ENCODE measurements around the gene MAP3K13. TPM values are rescaled to one million over a fixed set of nuclear protein-coding genes. Genes with fewer than 3 reads are reported as not detected.

The MAP3K13 gene
- total and polyA plus RNA-seq, 2 of the 13 experiments (the other 11 are each of a cell fraction or from before 2014, with no cell fraction given), result 24.2 to 26.5 TPM

DNA sequence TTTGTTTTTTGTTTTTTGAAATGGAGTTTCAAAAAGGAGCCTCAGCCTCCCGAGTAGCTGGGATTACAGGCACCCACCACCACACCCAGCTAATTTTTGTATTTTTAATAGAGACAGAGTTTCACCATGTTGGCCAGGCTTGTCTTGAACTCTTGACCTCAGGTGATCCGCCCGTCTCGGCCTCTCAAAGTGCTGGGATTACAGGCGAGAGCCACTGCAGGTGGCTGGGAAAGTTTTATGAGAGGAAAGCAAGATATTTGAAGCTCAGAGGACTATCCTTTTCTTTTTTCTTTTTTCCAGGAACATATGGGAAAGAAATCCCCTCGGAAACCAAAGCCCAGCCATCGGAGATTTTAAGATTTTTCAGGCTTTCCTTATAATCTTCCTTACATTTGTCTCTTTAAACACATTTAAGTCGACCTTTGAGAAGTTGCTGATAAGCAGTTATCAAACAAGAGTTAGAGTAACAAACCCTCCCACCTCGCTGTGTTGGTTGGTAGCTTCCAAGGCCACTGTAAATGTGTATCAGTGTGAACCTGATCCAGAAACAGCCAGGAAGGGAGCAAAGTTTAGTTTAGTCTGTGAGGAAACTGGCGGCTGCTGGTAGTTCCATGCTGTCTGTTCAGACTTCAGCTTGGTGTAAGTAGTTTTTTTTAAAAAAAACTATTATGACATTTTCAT is 34.5 kb upstream of the MAP3K13 start (continued):
- TF ChIP-seq NFKB2 (CRISPR knock-in tag; IDR thresholded peaks at IDR 0.05; ENCODE audit: borderline replicate concordance), result no peak
- peak; percentile 52; the same call in 1 of the 2 replicates for TF ChIP-seq ZNF501 (CRISPR knock-in tag; IDR thresholded peaks at IDR 0.05)
- TF ChIP-seq, protein P1, sequence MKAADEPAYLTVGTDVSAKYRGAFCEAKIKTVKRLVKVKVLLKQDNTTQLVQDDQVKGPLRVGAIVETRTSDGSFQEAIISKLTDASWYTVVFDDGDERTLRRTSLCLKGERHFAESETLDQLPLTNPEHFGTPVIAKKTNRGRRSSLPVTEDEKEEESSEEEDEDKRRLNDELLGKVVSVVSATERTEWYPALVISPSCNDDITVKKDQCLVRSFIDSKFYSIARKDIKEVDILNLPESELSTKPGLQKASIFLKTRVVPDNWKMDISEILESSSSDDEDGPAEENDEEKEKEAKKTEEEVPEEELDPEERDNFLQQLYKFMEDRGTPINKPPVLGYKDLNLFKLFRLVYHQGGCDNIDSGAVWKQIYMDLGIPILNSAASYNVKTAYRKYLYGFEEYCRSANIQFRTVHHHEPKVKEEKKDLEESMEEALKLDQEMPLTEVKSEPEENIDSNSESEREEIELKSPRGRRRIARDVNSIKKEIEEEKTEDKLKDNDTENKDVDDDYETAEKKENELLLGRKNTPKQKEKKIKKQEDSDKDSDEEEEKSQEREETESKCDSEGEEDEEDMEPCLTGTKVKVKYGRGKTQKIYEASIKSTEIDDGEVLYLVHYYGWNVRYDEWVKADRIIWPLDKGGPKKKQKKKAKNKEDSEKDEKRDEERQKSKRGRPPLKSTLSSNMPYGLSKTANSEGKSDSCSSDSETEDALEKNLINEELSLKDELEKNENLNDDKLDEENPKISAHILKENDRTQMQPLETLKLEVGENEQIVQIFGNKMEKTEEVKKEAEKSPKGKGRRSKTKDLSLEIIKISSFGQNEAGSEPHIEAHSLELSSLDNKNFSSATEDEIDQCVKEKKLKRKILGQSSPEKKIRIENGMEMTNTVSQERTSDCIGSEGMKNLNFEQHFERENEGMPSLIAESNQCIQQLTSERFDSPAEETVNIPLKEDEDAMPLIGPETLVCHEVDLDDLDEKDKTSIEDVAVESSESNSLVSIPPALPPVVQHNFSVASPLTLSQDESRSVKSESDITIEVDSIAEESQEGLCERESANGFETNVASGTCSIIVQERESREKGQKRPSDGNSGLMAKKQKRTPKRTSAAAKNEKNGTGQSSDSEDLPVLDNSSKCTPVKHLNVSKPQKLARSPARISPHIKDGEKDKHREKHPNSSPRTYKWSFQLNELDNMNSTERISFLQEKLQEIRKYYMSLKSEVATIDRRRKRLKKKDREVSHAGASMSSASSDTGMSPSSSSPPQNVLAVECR (CRISPR knock-in tag; IDR thresholded peaks at IDR 0.05; ENCODE audit: borderline replicate concordance), result peak; percentile 51; the same call in 1 of the 2 replicates
- TF ChIP-seq ZNF282 (IDR thresholded peaks at IDR 0.05; ENCODE audit: partially characterized antibody), result no peak
- TF ChIP-seq FOXA3 (CRISPR knock-in tag; IDR thresholded peaks at IDR 0.05), result peak; percentile 67
- TF ChIP-seq ZSCAN22 (CRISPR knock-in tag; IDR thresholded peaks at IDR 0.05), result no peak
- peak; percentile 38; the same call in 1 of the 2 replicates for TF ChIP-seq MAFF (IDR thresholded peaks at IDR 0.05; ENCODE audit: low read depth, low read length)
- TF ChIP-seq, protein P2, sequence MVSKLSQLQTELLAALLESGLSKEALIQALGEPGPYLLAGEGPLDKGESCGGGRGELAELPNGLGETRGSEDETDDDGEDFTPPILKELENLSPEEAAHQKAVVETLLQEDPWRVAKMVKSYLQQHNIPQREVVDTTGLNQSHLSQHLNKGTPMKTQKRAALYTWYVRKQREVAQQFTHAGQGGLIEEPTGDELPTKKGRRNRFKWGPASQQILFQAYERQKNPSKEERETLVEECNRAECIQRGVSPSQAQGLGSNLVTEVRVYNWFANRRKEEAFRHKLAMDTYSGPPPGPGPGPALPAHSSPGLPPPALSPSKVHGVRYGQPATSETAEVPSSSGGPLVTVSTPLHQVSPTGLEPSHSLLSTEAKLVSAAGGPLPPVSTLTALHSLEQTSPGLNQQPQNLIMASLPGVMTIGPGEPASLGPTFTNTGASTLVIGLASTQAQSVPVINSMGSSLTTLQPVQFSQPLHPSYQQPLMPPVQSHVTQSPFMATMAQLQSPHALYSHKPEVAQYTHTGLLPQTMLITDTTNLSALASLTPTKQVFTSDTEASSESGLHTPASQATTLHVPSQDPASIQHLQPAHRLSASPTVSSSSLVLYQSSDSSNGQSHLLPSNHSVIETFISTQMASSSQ (IDR thresholded peaks at IDR 0.05; ENCODE audit: low read depth), result no peak
- TF ChIP-seq, protein P2 (CRISPR knock-in tag; IDR thresholded peaks at IDR 0.05; ENCODE audit: borderline replicate concordance), result no peak
- TF ChIP-seq ZSCAN29 (CRISPR knock-in tag; conservative IDR thresholded peaks at IDR 0.05), result no peak
- TF ChIP-seq PHF5A (CRISPR knock-in tag; IDR thresholded peaks at IDR 0.05; ENCODE audit: low read depth, unreplicated experiment), result no peak
- no peak for TF ChIP-seq SCMH1 (CRISPR knock-in tag; IDR thresholded peaks at IDR 0.05; ENCODE audit: borderline replicate concordance)
- no peak for TF ChIP-seq ZNF234 (CRISPR knock-in tag; conservative IDR thresholded peaks at IDR 0.05)
- TF ChIP-seq SMARCE1 (IDR thresholded peaks at IDR 0.05; ENCODE audit: borderline replicate concordance), result no peak
- no peak for TF ChIP-seq ZBTB7A (CRISPR knock-in tag; IDR thresholded peaks at IDR 0.05)
- TF ChIP-seq ZFP36 (IDR thresholded peaks at IDR 0.05; ENCODE audit: borderline replicate concordance, low read depth, low read length, partially characterized antibody), result no peak
- no peak for TF ChIP-seq MTA3 (CRISPR knock-in tag; IDR thresholded peaks at IDR 0.05)
- TF ChIP-seq, protein P3, sequence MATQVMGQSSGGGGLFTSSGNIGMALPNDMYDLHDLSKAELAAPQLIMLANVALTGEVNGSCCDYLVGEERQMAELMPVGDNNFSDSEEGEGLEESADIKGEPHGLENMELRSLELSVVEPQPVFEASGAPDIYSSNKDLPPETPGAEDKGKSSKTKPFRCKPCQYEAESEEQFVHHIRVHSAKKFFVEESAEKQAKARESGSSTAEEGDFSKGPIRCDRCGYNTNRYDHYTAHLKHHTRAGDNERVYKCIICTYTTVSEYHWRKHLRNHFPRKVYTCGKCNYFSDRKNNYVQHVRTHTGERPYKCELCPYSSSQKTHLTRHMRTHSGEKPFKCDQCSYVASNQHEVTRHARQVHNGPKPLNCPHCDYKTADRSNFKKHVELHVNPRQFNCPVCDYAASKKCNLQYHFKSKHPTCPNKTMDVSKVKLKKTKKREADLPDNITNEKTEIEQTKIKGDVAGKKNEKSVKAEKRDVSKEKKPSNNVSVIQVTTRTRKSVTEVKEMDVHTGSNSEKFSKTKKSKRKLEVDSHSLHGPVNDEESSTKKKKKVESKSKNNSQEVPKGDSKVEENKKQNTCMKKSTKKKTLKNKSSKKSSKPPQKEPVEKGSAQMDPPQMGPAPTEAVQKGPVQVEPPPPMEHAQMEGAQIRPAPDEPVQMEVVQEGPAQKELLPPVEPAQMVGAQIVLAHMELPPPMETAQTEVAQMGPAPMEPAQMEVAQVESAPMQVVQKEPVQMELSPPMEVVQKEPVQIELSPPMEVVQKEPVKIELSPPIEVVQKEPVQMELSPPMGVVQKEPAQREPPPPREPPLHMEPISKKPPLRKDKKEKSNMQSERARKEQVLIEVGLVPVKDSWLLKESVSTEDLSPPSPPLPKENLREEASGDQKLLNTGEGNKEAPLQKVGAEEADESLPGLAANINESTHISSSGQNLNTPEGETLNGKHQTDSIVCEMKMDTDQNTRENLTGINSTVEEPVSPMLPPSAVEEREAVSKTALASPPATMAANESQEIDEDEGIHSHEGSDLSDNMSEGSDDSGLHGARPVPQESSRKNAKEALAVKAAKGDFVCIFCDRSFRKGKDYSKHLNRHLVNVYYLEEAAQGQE (IDR thresholded peaks at IDR 0.05; ENCODE audit: borderline replicate concordance in 1 of 2, low read depth in 1 of 2, low read length in 2 of 2), result peak in 1 of 2 experiments; percentile 84; a peak in 2 of 4 replicates

All from HepG2 (cell line).